Osteocyte (in vitro differentiated cells): ENCODE results near the gene CELF4. TPM values are rescaled to one million over a fixed set of nuclear protein-coding genes. Genes with fewer than 3 reads are reported as not detected.

ENCODE experiments used
- DNase-seq: peaks from one replicate; pipeline ENCODE4 v3.0.0; 2021; ENCODE audit warnings: mixed read lengths; ENCODE audit not compliant: unreplicated experiment; ENCODE audit errors: extremely low spot score
- H3K27ac Mint-ChIP-seq: one replicate; pipeline ENCODE4 v1.8.0; 2021; ENCODE audit warnings: mild to moderate bottlenecking, mixed read lengths; ENCODE audit not compliant: unreplicated experiment
- H3K27me3 Mint-ChIP-seq: one replicate; pipeline ENCODE4 v1.8.0; 2021; ENCODE audit warnings: mixed read lengths; ENCODE audit not compliant: unreplicated experiment
- H3K36me3 Mint-ChIP-seq: one replicate; pipeline ENCODE4 v1.8.0; 2021; ENCODE audit warnings: mixed read lengths; ENCODE audit not compliant: unreplicated experiment
- H3K4me1 Mint-ChIP-seq: one replicate; pipeline ENCODE4 v1.8.0; 2021; ENCODE audit warnings: mixed read lengths; ENCODE audit not compliant: unreplicated experiment
- H3K4me3 Mint-ChIP-seq: one replicate; pipeline ENCODE4 v1.8.0; 2021; ENCODE audit warnings: mild to moderate bottlenecking, moderate library complexity, mixed read lengths; ENCODE audit not compliant: unreplicated experiment
- H3K9me3 Mint-ChIP-seq: one replicate; pipeline ENCODE4 v1.8.0; 2021; ENCODE audit warnings: mixed read lengths; ENCODE audit not compliant: unreplicated experiment
- CTCF ChIP-seq: fragments of 200-600 bp; sonication (generic); IDR thresholded peaks from 2 replicates; pipeline ENCODE4 v1.5.0; 2021; ENCODE audit warnings: antibody characterized with exemption, mild to moderate bottlenecking, moderate library complexity
- total RNA-seq: library from RNA; stranded (reverse); gene quantifications from 2 replicates; pipeline ENCODE4 v1.2.1, GENCODE V29; 2021

The CELF4 gene
- total RNA-seq, 1 donor from 2014 or later, result not detected

GRCh38 chr18:37545461-37546271 lies 19.9 kb downstream of the CELF4 start:
- Mint-ChIP-seq H3K4me1 (no peaks in the 10 kb centered on the region), H3K27me3 (peaks cover 4% of the 10 kb centered on the region), H3K4me3 (no peak overlapping the region), H3K9me3 (no peaks in the 10 kb centered on the region), H3K36me3 (no peaks in the 10 kb centered on the region), H3K27ac (no peak overlapping the region)
- no peak for TF ChIP-seq CTCF
- DNase-seq, result no peak

GRCh38 chr18:37544713-37545112 lies 20.9 kb downstream of the CELF4 start:
- no peak overlapping the region for H3K4me3 Mint-ChIP-seq
- H3K27ac Mint-ChIP-seq, result no peak overlapping the region
- no peak for TF ChIP-seq CTCF
- DNase-seq, result no peak
- H3K4me1 Mint-ChIP-seq, result no peaks in the 10 kb centered on the region
- no peaks in the 10 kb centered on the region for H3K36me3 Mint-ChIP-seq
- no peaks in the 10 kb centered on the region for H3K9me3 Mint-ChIP-seq
- H3K27me3 Mint-ChIP-seq, result peaks cover 4% of the 10 kb centered on the region

GRCh38 chr18:37544217-37544616 lies 21.4 kb downstream of the CELF4 start:
- no peaks in the 10 kb centered on the region for H3K4me1 Mint-ChIP-seq
- no peak overlapping the region for H3K4me3 Mint-ChIP-seq
- H3K9me3 Mint-ChIP-seq, result no peaks in the 10 kb centered on the region
- no peak for DNase-seq
- peaks cover 4% of the 10 kb centered on the region for H3K27me3 Mint-ChIP-seq
- TF ChIP-seq CTCF, result no peak
- H3K36me3 Mint-ChIP-seq, result no peaks in the 10 kb centered on the region
- H3K27ac Mint-ChIP-seq, result no peak overlapping the region

- Mint-ChIP-seq H3K9me3 (no peaks in the 10 kb centered on the region), H3K36me3 (no peaks in the 10 kb centered on the region), H3K27ac (no peak overlapping the region), H3K27me3 (peaks cover 12% of the 10 kb centered on the region), H3K4me3 (no peak overlapping the region), H3K4me1 (no peaks in the 10 kb centered on the region)
- no peak for TF ChIP-seq CTCF
- DNase-seq, result no peak
Measured at GRCh38 chr18:37543321-37543720, 22.3 kb downstream of the CELF4 start.

GRCh38 chr18:37541517-37541916 lies 24.1 kb downstream of the CELF4 start:
- H3K27ac Mint-ChIP-seq, result no peak overlapping the region
- TF ChIP-seq CTCF, result no peak
- H3K9me3 Mint-ChIP-seq, result no peaks in the 10 kb centered on the region
- no peak overlapping the region for H3K4me3 Mint-ChIP-seq
- H3K27me3 Mint-ChIP-seq, result peaks cover 15% of the 10 kb centered on the region
- H3K4me1 Mint-ChIP-seq, result peaks cover 1% of the 10 kb centered on the region
- no peaks in the 10 kb centered on the region for H3K36me3 Mint-ChIP-seq
- DNase-seq, result no peak
